Stomach smooth muscle (tissue), 2 donors: Measurements from ENCODE around the gene ABTB2.

Experiments
- H3K27ac ChIP-seq: one replicate; pipeline ENCODE4 v1.7.0; 2013; ENCODE audit warnings: mild to moderate bottlenecking, low read length, inconsistent platforms
- H3K27me3 ChIP-seq, 2 donors: one replicate each; pipeline ENCODE4 v1.7.0; 2013; ENCODE audit warnings: low read length in 2 of 2; ENCODE audit not compliant: insufficient read depth in 2 of 2, control insufficient read depth in 1 of 2
- H3K36me3 ChIP-seq, 2 donors: one replicate each; pipeline ENCODE4 v1.7.0; 2013; ENCODE audit warnings: low read length in 2 of 2; ENCODE audit not compliant: control insufficient read depth in 2 of 2, insufficient read depth in 2 of 2
- H3K4me1 ChIP-seq: one replicate; pipeline ENCODE4 v1.7.0; 2013; ENCODE audit warnings: low read length; ENCODE audit not compliant: control insufficient read depth, insufficient read depth
- H3K4me3 ChIP-seq, 2 donors: one replicate each; pipeline ENCODE4 v1.7.0; 2013; ENCODE audit warnings: low read length in 2 of 2
- H3K9ac ChIP-seq, 2 donors: one replicate each; pipeline ENCODE4 v1.7.0; 2013; ENCODE audit warnings: low read length in 2 of 2, mild to moderate bottlenecking in 1 of 2
- H3K9me3 ChIP-seq, 2 donors: one replicate each; pipeline ENCODE4 v1.7.0; 2013; ENCODE audit warnings: low read length in 2 of 2; ENCODE audit not compliant: control insufficient read depth in 2 of 2
- donor health status: healthy.
- donor health status: Pancreatic carcinoma.

Gene ABTB2

DNA sequence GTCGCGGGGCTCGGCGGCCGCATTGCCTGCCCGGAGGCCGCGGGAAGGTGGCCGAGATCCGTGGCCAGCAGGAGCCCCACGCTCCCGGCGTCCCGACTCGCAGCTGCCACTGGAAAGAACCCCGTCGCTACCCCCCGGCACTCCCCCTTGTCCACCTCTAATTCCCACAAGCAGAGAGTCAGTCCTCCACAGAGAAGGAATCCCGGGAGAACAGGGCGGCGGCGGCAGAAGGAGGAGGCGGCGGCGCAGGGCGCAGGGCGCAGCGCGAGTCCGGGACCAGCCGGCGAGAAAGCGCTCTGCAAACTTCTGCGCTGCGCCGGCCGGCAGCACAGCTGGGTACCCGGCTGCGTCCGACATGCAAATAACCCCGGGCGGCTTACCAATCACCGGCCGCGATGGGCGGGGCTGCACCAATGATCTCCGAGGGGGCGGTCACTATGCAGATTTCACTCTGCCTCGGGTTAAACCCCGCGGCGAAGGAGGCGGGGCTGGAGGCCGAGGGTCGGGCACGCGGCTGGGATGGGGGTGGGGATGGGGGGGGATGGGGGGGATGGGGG lies at the start of gene ABTB2:
ABTB2 (minus strand) TSS at position 310 of the 557 bp plus-strand sequence.
- peaks cover 42% of the 10 kb centered on the region for H3K4me1 ChIP-seq
- H3K9me3 ChIP-seq: no peaks in the 10 kb centered on the region
- H3K4me3 ChIP-seq: peak within 1 kb of the TSS; percentile 73 to 83
- H3K36me3 ChIP-seq: no peaks in the 10 kb centered on the region
- H3K27me3 ChIP-seq: no peaks in the 10 kb centered on the region
- H3K9ac ChIP-seq: peak within 1 kb of the TSS; percentile 64 to 66
- H3K27ac ChIP-seq: peak within 1 kb of the TSS; percentile 76

DNA sequence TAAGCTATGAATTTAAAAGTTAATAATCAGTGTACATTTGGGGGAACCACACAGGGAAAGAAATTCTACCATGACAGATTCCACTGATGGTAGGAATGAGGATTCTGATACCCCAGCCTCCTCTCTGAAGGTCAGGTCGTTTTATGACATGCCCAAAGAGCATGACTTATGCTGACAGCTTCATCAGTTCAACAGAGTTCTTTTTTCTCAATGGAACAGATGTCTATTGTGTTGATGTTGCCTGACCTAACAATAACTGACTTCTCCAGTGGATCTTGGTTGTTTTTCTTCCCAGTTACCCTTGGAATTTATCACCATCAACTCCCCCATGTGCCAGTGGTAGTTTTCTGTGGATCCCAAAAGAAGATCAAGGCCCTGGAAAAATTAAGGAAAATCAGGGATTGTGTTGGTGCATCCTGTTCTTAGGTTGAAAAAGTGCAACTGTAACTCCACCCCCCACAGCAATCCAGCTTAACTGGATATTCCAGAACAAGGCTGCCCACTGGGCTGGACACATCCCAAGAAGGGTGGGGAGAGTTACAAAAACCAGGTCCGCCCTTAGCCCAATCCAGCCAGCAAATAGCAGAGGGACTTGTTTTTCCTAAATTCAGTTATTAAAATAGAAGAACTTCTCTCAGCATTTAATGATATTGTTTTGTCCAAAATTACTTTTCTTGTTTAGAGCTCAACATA lies 49.5 kb upstream of the ABTB2 start:
- no peaks in the 10 kb centered on the region for H3K36me3 ChIP-seq
- H3K9ac ChIP-seq: no peak overlapping the region
- no peaks in the 10 kb centered on the region for H3K9me3 ChIP-seq
- no peak overlapping the region for H3K4me3 ChIP-seq
- no peaks in the 10 kb centered on the region for H3K4me1 ChIP-seq
- peaks cover 0 to 5% of the 10 kb centered on the region in 2 donors for H3K27me3 ChIP-seq
- no peak overlapping the region for H3K27ac ChIP-seq

- peaks cover 0 to 5% of the 10 kb centered on the region in 2 donors for H3K27me3 ChIP-seq
- H3K4me3 ChIP-seq: no peak overlapping the region
- no peaks in the 10 kb centered on the region for H3K4me1 ChIP-seq
- H3K36me3 ChIP-seq: no peaks in the 10 kb centered on the region
- no peaks in the 10 kb centered on the region for H3K9me3 ChIP-seq
- no peak overlapping the region for H3K9ac ChIP-seq
- no peak overlapping the region for H3K27ac ChIP-seq
These were observed 48.6 kb upstream of the ABTB2 start for GRCh38 chr11:34406413-34406812.

DNA sequence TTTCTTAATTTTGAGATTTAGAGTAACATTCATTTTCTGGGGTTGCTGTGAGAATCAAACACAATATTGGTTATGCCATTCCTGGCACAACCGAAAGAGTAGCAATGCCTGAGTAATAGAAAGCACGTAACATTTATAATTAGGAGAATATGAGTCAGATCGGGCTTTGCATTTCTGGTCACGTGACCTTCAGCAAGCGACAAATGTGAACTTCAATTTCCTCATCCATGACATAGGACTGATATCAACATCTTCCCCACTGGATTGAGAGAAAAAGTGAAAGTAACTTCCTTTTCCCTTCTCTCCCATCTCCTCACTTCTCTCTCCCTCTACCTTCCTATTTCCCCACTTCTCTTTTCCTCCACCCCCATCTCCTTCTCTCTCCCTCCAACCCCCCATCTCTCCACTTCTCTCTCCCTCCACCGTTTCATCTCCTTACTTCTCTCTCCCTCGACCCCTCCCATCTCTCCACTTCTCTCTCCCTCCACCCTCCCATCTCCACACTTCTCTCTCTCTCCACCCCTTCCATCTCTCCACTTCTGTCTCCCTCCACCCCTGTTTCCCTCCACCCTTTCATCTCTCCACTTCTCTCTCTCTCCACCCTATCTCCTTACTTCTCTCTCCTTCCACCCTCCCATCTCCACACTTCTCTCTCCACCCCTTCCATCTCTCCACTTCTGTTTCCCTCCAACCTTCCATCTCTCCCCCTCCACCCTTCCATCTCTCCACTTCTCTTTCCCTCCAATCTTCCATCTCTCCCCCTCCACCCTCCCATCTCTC lies 47.5 kb upstream of the ABTB2 start:
- Histone ChIP-seq H3K27me3 (peaks cover 0 to 5% of the 10 kb centered on the region in 2 donors), H3K9ac (no peak overlapping the region), H3K4me1 (no peaks in the 10 kb centered on the region), H3K4me3 (no peak overlapping the region), H3K36me3 (no peaks in the 10 kb centered on the region), H3K27ac (no peak overlapping the region), H3K9me3 (no peaks in the 10 kb centered on the region)

GRCh38 chr11:34404280-34404679 lies 46.5 kb upstream of the ABTB2 start:
- Histone ChIP-seq H3K36me3 (no peaks in the 10 kb centered on the region), H3K4me3 (no peak overlapping the region), H3K9ac (no peak overlapping the region), H3K4me1 (no peaks in the 10 kb centered on the region), H3K27ac (no peak overlapping the region), H3K9me3 (no peaks in the 10 kb centered on the region), H3K27me3 (peaks cover 0 to 5% of the 10 kb centered on the region in 2 donors)

- Histone ChIP-seq H3K4me1 (no peaks in the 10 kb centered on the region), H3K9ac (no peak overlapping the region), H3K27me3 (peaks cover 0 to 5% of the 10 kb centered on the region in 2 donors), H3K4me3 (no peak overlapping the region), H3K27ac (no peak overlapping the region), H3K36me3 (no peaks in the 10 kb centered on the region), H3K9me3 (no peaks in the 10 kb centered on the region)
These were observed 45.6 kb upstream of the ABTB2 start for GRCh38 chr11:34403431-34403830.

DNA sequence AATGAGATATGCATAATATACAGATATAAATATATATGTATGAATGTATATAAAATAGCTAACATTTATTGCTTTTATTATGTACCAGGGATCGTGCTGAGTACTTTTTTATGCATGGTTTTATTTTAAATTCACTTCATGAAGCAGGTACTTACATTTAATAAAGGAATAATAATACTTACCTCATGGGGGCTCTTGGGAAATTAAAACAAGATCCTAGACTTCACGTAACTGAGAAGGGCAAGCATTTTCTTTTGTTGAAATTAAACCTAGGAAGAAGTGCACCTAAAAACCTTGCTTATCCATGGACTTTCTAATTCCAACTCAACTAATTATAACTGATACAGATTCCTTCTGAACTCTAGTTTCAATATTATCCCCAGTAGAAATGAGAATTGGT lies 40.0 kb upstream of the ABTB2 start:
- Histone ChIP-seq H3K9me3 (no peaks in the 10 kb centered on the region), H3K4me1 (peaks cover 4% of the 10 kb centered on the region), H3K9ac (no peak overlapping the region), H3K36me3 (no peaks in the 10 kb centered on the region), H3K4me3 (no peak overlapping the region), H3K27ac (no peak overlapping the region), H3K27me3 (no peaks in the 10 kb centered on the region)

DNA sequence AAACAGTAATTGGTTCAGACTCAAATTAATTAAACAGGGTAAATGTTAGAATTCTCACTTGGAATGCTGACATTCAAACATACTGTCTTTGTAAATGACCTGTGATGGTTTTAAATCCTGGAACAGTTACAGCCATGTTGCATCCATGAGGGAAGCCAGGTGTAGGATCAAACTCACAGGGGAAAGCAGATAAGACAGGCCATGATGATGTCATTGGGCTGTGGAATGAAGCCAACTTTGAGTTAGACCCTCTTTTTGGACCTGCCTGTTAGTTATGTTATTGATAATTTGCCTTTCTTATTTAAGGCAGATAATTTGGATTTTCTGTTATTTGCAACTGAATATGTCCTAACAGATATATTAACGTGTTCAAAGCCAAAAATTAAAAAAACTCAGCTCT lies 39.3 kb upstream of the ABTB2 start:
- Histone ChIP-seq H3K36me3 (no peaks in the 10 kb centered on the region), H3K4me3 (no peak overlapping the region), H3K4me1 (peaks cover 4% of the 10 kb centered on the region), H3K27ac (no peak overlapping the region), H3K27me3 (no peaks in the 10 kb centered on the region), H3K9me3 (no peaks in the 10 kb centered on the region), H3K9ac (no peak overlapping the region)

- Histone ChIP-seq H3K36me3 (no peaks in the 10 kb centered on the region), H3K9ac (no peak overlapping the region), H3K27ac (no peak overlapping the region), H3K27me3 (no peaks in the 10 kb centered on the region), H3K4me1 (peaks cover 4% of the 10 kb centered on the region), H3K4me3 (no peak overlapping the region), H3K9me3 (no peaks in the 10 kb centered on the region)
These were observed 38.2 kb upstream of the ABTB2 start for GRCh38 chr11:34395916-34396550.

DNA sequence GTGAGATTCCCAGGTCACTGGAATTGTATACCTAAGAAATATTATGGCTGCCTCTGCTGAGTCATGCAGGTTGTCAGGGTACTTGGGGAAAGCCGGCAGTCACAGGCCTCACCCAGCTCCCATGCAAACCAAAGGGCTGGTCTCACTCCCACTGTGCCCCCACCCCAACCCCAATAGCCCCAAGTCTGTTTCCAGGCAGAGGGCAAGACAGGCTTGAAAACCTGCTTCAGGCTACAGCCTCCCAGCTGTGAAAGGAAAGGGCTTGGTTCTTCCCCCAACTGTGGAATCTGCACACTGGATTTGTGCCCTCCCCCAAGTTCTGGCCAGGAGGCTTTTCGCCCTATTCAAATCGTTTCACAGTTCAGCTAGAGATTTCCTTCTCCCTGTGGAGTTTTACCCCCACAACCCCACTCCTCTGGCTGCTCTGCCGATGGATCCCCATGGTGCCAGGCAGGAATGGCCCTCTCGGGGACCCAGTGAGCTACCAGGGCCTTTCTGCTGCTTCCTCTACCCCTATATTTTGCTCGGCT lies 37.0 kb upstream of the ABTB2 start:
- H3K36me3 ChIP-seq: no peaks in the 10 kb centered on the region
- H3K27me3 ChIP-seq: no peaks in the 10 kb centered on the region

More for the DNA sequence above, 37.0 kb upstream of the ABTB2 start:
- Histone ChIP-seq H3K9ac (no peak overlapping the region), H3K9me3 (no peaks in the 10 kb centered on the region), H3K4me3 (no peak overlapping the region), H3K27ac (no peak overlapping the region), H3K4me1 (peaks cover 4% of the 10 kb centered on the region)
